Gastroesophageal sphincter (tissue), 3 donors: Measurements from ENCODE around the gene CLDN20.

Experiments used
- CTCF ChIP-seq, 4 experiments: fragments of 200-600 bp in 2 of 4; fragments of 450-650 bp in 2 of 4; sonication (generic) in 1 of 4; IDR thresholded peaks; one replicate each; pipeline ENCODE4 v1.5.1; 2017 to 2019; ENCODE audit warnings: antibody characterized with exemption in 4 of 4, mild to moderate bottlenecking in 2 of 4, moderate library complexity in 2 of 4
- POLR2AphosphoS5 ChIP-seq: sonication (generic); formaldehyde crosslinking; IDR thresholded peaks from one replicate; pipeline ENCODE4 v1.6.1; 2017; ENCODE audit warnings: antibody characterized with exemption

GRCh38 chr6:155324172-155324571 lies 60.4 kb downstream of the CLDN20 start:
- TF ChIP-seq CTCF (IDR thresholded peaks at IDR 0.05) (no peak), POLR2AphosphoS5 (no peak)
